ENCODE measurements around the gene UCN3.

The UCN3 gene

DNA sequence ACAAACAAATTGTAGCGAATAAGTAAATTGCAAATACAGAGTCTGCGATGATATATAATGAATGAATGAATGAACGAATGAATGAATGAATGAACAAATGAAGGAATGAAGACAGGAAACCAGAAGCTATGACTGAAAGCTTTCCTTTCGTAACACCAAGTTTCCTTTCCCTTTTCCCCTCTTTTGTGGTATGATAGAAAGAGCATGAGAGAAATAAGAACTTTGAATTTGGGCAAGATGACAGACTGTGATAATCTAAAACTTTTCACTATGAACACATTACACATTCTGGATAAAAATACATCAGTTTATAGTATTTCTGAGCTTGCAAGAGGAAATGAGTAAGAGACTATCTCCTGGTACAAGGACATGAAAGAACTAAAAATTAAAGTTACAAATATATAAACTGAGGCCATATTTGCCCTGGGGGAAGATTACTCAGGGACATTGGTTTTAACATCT lies 8.4 kb upstream of the UCN3 start:
- no peak for DNase-seq (ENCODE audit: low read depth, low spot score)
- Histone ChIP-seq H3K9me3 (ENCODE audit: low read depth, low read length) (no peaks in the 10 kb centered on the region), H3K4me3 (no peak overlapping the region), H3K9ac (ENCODE audit: insufficient read length) (no peak overlapping the region), H3K36me3 (ENCODE audit: insufficient read depth, low read length) (no peaks in the 10 kb centered on the region), H3K27ac (no peak overlapping the region)
- TF ChIP-seq POLR2AphosphoS5 (IDR thresholded peaks at IDR 0.05; ENCODE audit: borderline replicate concordance, low read depth, low read length) (no peak), FOXP2 (optimal IDR thresholded peaks at IDR 0.05; ENCODE audit: control extremely low read depth, extremely low read length, insufficient read depth) (no peak), EZH2 (IDR thresholded peaks at IDR 0.05) (no peak)

DNA sequence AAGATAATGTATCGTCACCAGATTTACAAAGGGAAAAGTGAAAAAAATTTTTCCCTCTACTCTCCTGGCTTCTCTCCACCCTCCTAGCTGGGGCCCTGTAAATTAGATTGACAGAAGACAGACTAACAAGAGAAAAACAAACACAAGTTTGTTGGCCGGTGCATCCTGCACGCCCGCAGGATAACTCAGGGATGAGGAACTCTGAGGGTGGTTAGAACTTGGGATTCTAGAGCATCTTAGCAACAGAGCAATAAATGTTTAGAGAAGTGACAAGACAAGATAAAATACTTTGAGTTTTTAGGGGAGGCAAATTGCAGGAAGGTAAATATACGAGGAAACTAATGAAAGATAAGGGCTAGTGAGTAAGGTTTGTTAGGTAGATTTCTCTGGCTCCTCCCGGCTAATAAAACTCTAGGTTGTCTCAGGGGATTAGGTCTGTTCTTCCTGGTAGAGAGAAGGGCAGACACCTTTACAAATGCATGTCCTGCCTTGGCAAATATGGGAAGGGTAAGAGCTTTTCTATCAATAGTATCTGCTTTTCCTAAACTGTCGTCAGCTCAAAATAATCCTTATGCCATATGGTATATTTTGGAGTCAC lies 4.3 kb upstream of the UCN3 start:
- Histone ChIP-seq H3K27ac (no peak overlapping the region), H3K9me3 (ENCODE audit: low read depth, low read length) (no peaks in the 10 kb centered on the region), H3K4me3 (no peak overlapping the region), H3K36me3 (ENCODE audit: insufficient read depth, low read length) (no peaks in the 10 kb centered on the region), H3K9ac (ENCODE audit: insufficient read length) (no peak overlapping the region)
- no peak for TF ChIP-seq FOXP2 (optimal IDR thresholded peaks at IDR 0.05; ENCODE audit: control extremely low read depth, extremely low read length, insufficient read depth)
- no peak for TF ChIP-seq EZH2 (IDR thresholded peaks at IDR 0.05)
- no peak for TF ChIP-seq POLR2AphosphoS5 (IDR thresholded peaks at IDR 0.05; ENCODE audit: borderline replicate concordance, low read depth, low read length)
- DNase-seq (ENCODE audit: low read depth, low spot score) = no peak

DNA sequence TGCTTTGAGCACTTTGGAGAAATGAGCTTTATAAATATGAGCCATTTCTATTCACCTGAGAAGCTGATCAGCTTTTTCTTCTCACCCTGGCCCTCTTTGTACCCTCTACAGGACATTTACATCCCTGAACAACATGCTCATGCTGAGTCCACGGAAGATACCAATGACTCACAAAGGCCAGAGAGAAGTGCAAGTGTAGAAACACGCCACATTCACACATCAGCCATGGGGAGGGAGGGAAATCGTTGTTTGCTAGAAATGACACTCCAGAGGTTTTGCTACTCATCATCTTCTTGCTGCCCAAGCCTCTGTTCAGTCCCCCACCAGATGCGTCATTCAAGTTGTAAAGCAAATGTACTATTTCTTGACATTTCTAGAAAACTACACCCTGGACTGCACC lies 2.8 kb upstream of the UCN3 start:
- TF ChIP-seq EZH2 (IDR thresholded peaks at IDR 0.05) (no peak), POLR2AphosphoS5 (IDR thresholded peaks at IDR 0.05; ENCODE audit: borderline replicate concordance, low read depth, low read length) (no peak), FOXP2 (optimal IDR thresholded peaks at IDR 0.05; ENCODE audit: control extremely low read depth, extremely low read length, insufficient read depth) (no peak)
- DNase-seq (ENCODE audit: low read depth, low spot score) = no peak
- Histone ChIP-seq H3K4me3 (no peak overlapping the region), H3K36me3 (ENCODE audit: insufficient read depth, low read length) (no peaks in the 10 kb centered on the region), H3K9me3 (ENCODE audit: low read depth, low read length) (no peaks in the 10 kb centered on the region), H3K27ac (no peak overlapping the region), H3K9ac (ENCODE audit: insufficient read length) (no peak overlapping the region)

DNA sequence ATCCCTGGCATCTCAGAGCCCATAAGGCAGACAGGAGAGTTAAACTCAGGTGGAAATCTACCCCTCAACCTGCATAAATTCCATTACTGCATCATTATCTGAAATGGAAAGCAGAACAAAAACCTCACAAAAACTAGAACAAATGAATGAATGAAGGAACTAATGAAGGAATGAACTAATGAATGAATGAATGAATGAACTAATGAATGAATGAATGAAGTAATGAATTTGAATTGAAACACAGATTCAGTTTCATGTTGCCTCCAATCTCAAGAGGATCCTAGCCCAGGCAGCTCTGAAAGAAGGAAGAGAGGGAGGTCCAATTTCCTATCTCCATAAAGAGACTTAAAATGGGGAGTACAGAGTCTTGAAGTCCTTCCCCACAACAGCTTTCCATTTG lies 1.9 kb upstream of the UCN3 start:
- TF ChIP-seq FOXP2 (optimal IDR thresholded peaks at IDR 0.05; ENCODE audit: control extremely low read depth, extremely low read length, insufficient read depth) (no peak), EZH2 (IDR thresholded peaks at IDR 0.05) (no peak), POLR2AphosphoS5 (IDR thresholded peaks at IDR 0.05; ENCODE audit: borderline replicate concordance, low read depth, low read length) (no peak)

DNA sequence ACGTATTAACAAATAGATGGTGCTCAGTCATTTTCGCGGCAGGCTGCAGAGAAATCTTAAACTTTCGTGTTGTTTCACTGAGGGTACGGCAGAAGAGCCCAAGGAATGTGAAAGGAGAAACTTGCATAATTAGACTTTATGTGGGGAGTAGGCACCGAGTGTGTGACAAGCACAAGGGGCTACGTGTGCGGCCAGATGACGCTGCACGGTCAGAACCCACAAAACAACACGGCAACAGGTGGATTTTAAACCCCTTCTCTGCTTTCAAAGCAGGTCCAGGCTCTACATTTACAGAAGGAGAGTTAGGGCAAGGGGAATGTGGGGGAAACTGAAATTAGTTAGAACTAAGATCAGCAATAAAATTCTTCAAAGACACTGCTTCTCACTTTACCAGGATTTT lies 392 bp upstream of the UCN3 start:
- Histone ChIP-seq H3K9ac (ENCODE audit: insufficient read length) (no peak overlapping the region), H3K4me3 (no peak overlapping the region), H3K36me3 (ENCODE audit: insufficient read depth, low read length) (no peaks in the 10 kb centered on the region), H3K27ac (no peak overlapping the region), H3K9me3 (ENCODE audit: low read depth, low read length) (no peaks in the 10 kb centered on the region)
- no peak for TF ChIP-seq EZH2 (IDR thresholded peaks at IDR 0.05)
- TF ChIP-seq POLR2AphosphoS5 (IDR thresholded peaks at IDR 0.05; ENCODE audit: borderline replicate concordance, low read depth, low read length) = no peak
- TF ChIP-seq FOXP2 (optimal IDR thresholded peaks at IDR 0.05; ENCODE audit: control extremely low read depth, extremely low read length, insufficient read depth) = no peak
- no peak for DNase-seq (ENCODE audit: low read depth, low spot score)

More for the DNA sequence above, 1.9 kb upstream of the UCN3 start:
- no peaks in the 10 kb centered on the region for H3K36me3 ChIP-seq (ENCODE audit: insufficient read depth, low read length)
- no peak overlapping the region for H3K4me3 ChIP-seq
- H3K27ac ChIP-seq = no peak overlapping the region
- DNase-seq (ENCODE audit: low read depth, low spot score) = no peak
- H3K9ac ChIP-seq (ENCODE audit: insufficient read length) = no peak overlapping the region
- no peaks in the 10 kb centered on the region for H3K9me3 ChIP-seq (ENCODE audit: low read depth, low read length)

DNA sequence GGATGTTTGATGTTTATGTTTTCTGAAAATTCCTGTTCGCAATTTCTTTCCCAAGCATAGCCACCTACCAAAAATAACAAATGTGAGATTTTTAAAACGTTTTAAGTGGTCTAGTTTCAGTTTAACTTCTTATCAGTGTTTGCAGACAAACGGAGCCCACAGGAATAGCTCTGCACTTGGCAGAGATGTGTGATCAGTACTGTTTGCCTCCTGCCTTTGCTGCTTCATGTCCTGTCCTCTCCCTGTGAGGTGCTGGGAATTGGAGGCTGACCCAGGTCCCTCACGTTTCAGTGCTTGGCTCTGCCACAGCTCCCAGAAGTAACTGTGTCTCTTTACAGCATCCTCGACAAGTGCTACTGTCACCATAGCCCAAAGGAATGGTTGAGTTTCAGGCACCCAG lies 1.2 kb downstream of the UCN3 start:
- DNase-seq (ENCODE audit: low read depth, low spot score) = no peak
- TF ChIP-seq EZH2 (IDR thresholded peaks at IDR 0.05) (no peak), FOXP2 (optimal IDR thresholded peaks at IDR 0.05; ENCODE audit: control extremely low read depth, extremely low read length, insufficient read depth) (no peak), POLR2AphosphoS5 (IDR thresholded peaks at IDR 0.05; ENCODE audit: borderline replicate concordance, low read depth, low read length) (no peak)
- Histone ChIP-seq H3K9ac (ENCODE audit: insufficient read length) (no peak overlapping the region), H3K9me3 (ENCODE audit: low read depth, low read length) (no peaks in the 10 kb centered on the region), H3K4me3 (no peak overlapping the region), H3K36me3 (ENCODE audit: insufficient read depth, low read length) (no peaks in the 10 kb centered on the region), H3K27ac (no peak overlapping the region)

DNA sequence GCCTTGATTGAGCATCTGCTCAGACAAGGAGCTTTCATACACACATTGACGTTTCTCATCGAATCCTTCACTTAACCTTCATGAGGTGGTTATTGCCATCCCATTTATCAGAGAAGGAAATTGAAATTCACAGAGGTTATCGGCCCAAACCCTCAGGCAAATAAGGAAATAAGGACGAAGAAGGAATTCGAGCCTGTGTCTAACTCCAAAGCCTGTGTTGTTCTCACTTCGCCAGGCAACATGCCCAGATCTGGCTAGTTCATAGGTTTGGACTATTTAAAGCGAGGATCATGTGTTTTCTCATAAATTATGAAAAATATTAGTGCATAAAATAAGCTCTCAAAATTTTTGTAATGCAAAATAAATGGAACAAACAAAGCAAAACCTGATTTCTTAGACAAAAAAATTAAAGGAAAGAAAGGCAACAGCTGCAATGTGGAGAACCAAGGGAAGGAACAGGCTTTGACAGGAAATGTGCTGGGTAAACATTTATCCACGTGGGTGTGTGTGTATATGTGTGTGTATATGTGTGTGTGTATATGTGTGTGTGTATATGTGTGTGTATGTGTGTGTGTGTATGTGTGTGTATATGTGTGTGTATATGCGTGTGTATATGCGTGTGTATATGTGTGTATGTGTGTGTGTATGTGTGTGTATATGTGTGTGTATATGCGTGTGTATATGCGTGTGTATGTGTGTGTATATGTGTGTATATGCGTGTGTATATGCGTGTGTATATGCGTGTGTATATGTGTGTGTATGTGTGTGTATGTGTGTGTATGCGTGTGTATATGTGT lies 4.8 kb downstream of the UCN3 start:
- Histone ChIP-seq H3K27ac (no peak overlapping the region), H3K9ac (ENCODE audit: insufficient read length) (no peak overlapping the region), H3K36me3 (ENCODE audit: insufficient read depth, low read length) (no peaks in the 10 kb centered on the region), H3K9me3 (ENCODE audit: low read depth, low read length) (no peaks in the 10 kb centered on the region), H3K4me3 (no peak overlapping the region)
- no peak for TF ChIP-seq EZH2 (IDR thresholded peaks at IDR 0.05)
- no peak for TF ChIP-seq POLR2AphosphoS5 (IDR thresholded peaks at IDR 0.05; ENCODE audit: borderline replicate concordance, low read depth, low read length)
- TF ChIP-seq FOXP2 (optimal IDR thresholded peaks at IDR 0.05; ENCODE audit: control extremely low read depth, extremely low read length, insufficient read depth) = no peak
- no peak for DNase-seq (ENCODE audit: low read depth, low spot score)

DNA sequence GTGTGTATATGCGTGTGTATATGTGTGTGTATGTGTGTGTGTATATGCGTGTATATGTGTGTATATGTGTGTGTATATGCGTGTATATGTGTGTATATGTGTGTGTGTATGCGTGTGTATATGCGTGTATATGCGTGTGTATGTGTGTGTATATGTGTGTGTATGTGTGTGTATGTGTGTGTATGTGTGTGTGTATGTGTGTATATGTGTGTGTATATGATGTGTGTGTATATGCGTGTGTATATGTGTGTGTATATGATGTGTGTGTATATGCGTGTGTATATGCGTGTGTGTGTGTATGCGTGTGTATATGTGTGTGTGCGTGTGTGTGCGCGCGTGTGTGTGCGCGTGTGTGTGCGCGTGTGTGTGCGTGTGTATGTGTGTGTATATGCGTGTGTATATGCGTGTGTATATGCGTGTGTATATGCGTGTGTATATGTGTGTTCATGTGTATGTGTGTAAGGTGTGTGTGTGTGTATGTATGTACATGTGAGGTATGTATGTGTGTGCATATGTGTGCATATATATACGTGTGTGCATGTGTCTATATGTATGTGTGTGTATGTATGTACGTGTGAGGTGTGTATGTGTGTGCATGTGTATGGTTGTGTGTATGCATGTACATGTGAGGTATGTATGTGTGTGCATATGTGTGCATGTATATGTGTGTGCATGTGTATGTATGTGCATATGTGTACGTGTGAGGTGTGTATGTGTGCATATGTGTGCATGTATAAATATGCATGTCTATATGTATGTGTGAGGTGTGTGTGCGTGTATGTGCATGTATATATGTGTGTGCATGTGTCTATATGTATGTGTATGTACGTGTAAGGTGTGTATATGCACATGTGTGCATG lies 6.0 kb downstream of the UCN3 start:
- no peak for TF ChIP-seq FOXP2 (optimal IDR thresholded peaks at IDR 0.05; ENCODE audit: control extremely low read depth, extremely low read length, insufficient read depth)
- TF ChIP-seq POLR2AphosphoS5 (IDR thresholded peaks at IDR 0.05; ENCODE audit: borderline replicate concordance, low read depth, low read length) = no peak
- TF ChIP-seq EZH2 (IDR thresholded peaks at IDR 0.05) = no peak

More for the DNA sequence above, 6.0 kb downstream of the UCN3 start:
- Histone ChIP-seq H3K9me3 (ENCODE audit: low read depth, low read length) (no peaks in the 10 kb centered on the region), H3K4me3 (no peak overlapping the region), H3K36me3 (ENCODE audit: insufficient read depth, low read length) (no peaks in the 10 kb centered on the region), H3K27ac (no peak overlapping the region), H3K9ac (ENCODE audit: insufficient read length) (no peak overlapping the region)
- no peak for DNase-seq (ENCODE audit: low read depth, low spot score)

Measured in SK-N-MC (cell line).